Activated CD8-positive, alpha-beta T cell treated with anti-CD3 and anti-CD28 coated beads, Interleukin-2, amount 10 ng/mL, durations not matched to agents 7 days and 5 days (primary cell): ENCODE results near the gene SLC2A4RG. TPM values are rescaled to one million over a fixed set of nuclear protein-coding genes. Genes with fewer than 3 reads are reported as not detected.

Experiments used
- ATAC-seq: fragments of 150-1000 bp; cut with Tn5 transposase; one replicate; pipeline ENCODE4 v1.10.0; 2021; ENCODE audit warnings: moderate library complexity
- CTCF ChIA-PET: fragments of 350-600 bp; sonication (Branson Sonifier 250); formaldehyde crosslinking; loops from one replicate; lab custom pipeline; 2021; ENCODE audit warnings: antibody characterized with exemption; lab: Charles Lee
- POLR2A ChIA-PET: fragments of 350-600 bp; sonication (Branson Sonifier 250); formaldehyde crosslinking; loops from one replicate; lab custom pipeline; 2021; ENCODE audit warnings: antibody characterized with exemption; lab: Charles Lee
- DNase-seq: peaks from one replicate; pipeline ENCODE4 v3.0.0-alpha.2; 2020
- H3K27ac Mint-ChIP-seq: one replicate; pipeline ENCODE4 v1.8.0; 2021; ENCODE audit warnings: mild to moderate bottlenecking, mixed read lengths
- H3K27me3 Mint-ChIP-seq: one replicate; pipeline ENCODE4 v1.8.0; 2021; ENCODE audit warnings: low read depth, mixed read lengths
- H3K36me3 Mint-ChIP-seq: one replicate; pipeline ENCODE4 v1.8.0; 2021; ENCODE audit warnings: low read depth, mixed read lengths
- H3K4me1 Mint-ChIP-seq: one replicate; pipeline ENCODE4 v1.8.0; 2021; ENCODE audit warnings: low read depth, mixed read lengths
- H3K4me3 Mint-ChIP-seq: one replicate; pipeline ENCODE4 v1.8.0; 2021; ENCODE audit warnings: mild to moderate bottlenecking, mixed read lengths
- H3K9me3 Mint-ChIP-seq: one replicate; pipeline ENCODE4 v1.8.0; 2022; ENCODE audit warnings: mixed read lengths; ENCODE audit not compliant: insufficient read depth
- total RNA-seq, 2 experiments: library from RNA; stranded (reverse); gene quantifications; one replicate each; pipeline ENCODE4 v1.2.3, GENCODE V29; 2021

SLC2A4RG gene
- total RNA-seq, 2 experiments from 2014 or later: 97.2 TPM

- DNase-seq: no peak
- ATAC-seq: no peak
- Mint-ChIP-seq H3K4me3 (no peak overlapping the region), H3K9me3 (no peaks in the 10 kb centered on the region), H3K27ac (no peak overlapping the region), H3K27me3 (peaks cover 11% of the 10 kb centered on the region), H3K36me3 (no peaks in the 10 kb centered on the region), H3K4me1 (no peaks in the 10 kb centered on the region)
- POLR2A ChIA-PET: no interaction called here
- CTCF ChIA-PET: interaction anchor here (0.8 to 1.0 kb wide), 2 partner anchors 9 to 12 kb away, joined by 3 read pairs; no protein-coding TSS in a partner anchor
These were observed 27.3 kb downstream of the SLC2A4RG start for GRCh38 chr20:63766695-63767426.

DNA sequence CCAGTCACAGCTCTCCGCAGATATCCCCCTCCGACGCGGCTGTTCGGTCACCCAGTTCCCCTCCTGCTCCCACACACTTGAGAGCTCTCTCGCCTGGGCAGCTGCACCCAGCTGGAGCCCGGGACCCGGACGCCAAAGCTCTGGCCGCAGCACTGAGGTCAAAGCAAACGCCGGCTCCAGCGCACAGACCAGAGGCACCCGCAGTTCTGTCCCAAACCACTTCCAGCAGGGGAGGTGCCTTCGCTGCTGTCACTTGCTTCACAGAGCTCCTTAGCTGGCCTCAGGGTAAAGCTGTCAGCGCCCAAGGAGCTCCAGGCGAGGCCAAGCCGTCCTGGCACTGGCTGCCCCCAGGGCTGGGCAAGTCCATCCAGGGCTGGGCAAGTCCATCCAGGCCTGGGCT is 27.9 kb downstream of the SLC2A4RG start:
- ChIA-PET POLR2A (no interaction called here), CTCF (interaction anchor here (1.0 to 1.7 kb wide), 2 partner anchors 9 to 17 kb away, joined by 3 to 4 read pairs; no protein-coding TSS in a partner anchor)
- Mint-ChIP-seq H3K27me3 (peaks cover 5% of the 10 kb centered on the region), H3K4me1 (no peaks in the 10 kb centered on the region), H3K36me3 (no peaks in the 10 kb centered on the region), H3K9me3 (no peaks in the 10 kb centered on the region), H3K27ac (no peak overlapping the region), H3K4me3 (no peak overlapping the region)
- ATAC-seq (no peak), DNase-seq (no peak)

DNA sequence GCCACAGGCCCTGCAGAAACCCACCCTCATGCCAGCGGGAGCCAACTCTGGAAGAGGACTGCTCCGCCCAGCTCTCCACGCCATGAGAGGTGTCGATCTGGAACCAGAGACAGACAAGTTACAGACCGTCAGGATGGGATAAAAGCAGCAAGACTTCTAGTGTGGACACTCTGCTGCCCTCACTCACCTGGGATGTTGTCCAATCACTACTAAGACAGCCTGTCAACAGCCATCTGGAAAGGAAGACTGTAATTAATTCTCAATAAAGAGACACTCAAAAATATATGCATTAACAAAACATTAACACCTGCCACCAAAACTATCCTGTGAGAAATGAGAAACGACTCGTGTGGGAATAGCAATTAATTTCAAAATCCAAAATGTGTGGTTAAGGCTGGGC is 28.3 kb downstream of the SLC2A4RG start:
- ATAC-seq (no peak), DNase-seq (no peak)
- no peak overlapping the region for H3K27ac Mint-ChIP-seq
- H3K9me3 Mint-ChIP-seq: no peaks in the 10 kb centered on the region
- peaks cover 3% of the 10 kb centered on the region for H3K27me3 Mint-ChIP-seq
- no peaks in the 10 kb centered on the region for H3K4me1 Mint-ChIP-seq
- POLR2A ChIA-PET: interaction anchor here (0.6 kb wide), 1 partner anchor 32 kb away, joined by 3 read pairs; no protein-coding TSS in a partner anchor
- H3K36me3 Mint-ChIP-seq: no peaks in the 10 kb centered on the region
- CTCF ChIA-PET: interaction anchor here (1.0 to 1.7 kb wide), 2 partner anchors 8 to 17 kb away, joined by 3 to 4 read pairs; no protein-coding TSS in a partner anchor
- no peak overlapping the region for H3K4me3 Mint-ChIP-seq

DNA sequence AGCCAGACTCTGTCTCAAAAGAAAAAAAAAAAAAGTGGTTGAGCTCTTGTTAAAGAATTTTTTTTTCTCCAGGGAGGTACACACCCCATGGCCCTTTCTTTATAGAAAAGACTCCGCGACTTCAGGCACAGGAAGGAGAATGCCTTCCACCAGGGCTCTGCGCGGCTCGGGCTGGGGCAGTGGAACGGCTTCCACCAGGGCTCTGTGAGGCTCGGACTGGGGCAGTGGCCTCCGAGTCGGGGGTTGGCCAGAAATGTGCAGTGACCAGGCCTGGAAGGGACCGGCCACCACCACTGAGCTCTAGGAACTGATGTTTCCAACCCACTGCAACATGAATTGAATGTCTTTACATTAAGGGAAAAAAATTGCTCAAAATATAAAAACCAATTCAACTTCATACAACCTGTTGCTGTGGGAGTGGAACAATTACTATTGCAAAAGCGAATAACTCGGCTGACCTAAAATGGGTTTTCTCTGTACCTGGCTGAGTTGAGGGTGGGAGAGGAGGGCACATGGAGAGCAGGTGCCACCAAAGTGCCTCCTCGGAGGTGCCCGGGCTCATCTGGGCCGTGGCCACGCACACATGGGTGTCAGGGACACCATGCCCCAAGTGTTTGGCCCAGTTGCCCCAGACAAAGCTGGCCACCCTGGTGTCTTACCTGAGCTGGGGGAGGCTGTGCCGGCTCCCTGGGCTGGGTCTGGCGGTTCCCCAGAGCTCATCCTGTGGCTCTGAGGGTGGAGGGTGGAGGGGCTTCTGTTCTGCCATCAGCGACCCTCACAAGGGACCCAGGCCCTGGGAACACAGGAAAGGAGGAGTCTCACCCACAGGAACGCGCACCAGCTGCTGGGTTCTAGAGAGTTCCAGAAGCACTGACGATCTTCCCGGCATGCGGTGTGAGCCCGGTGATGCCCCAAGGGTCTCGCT is 29.3 kb downstream of the SLC2A4RG start:
- CTCF ChIA-PET: interaction anchor here (0.9 to 1.9 kb wide), 3 partner anchors 16 to 187 kb away, joined by 3 to 5 read pairs (median 4); no protein-coding TSS in a partner anchor
- Mint-ChIP-seq H3K27me3 (no peaks in the 10 kb centered on the region), H3K27ac (no peak overlapping the region), H3K9me3 (no peaks in the 10 kb centered on the region), H3K4me1 (no peaks in the 10 kb centered on the region), H3K36me3 (no peaks in the 10 kb centered on the region), H3K4me3 (no peak overlapping the region)
- POLR2A ChIA-PET: interaction anchor here (0.6 kb wide), 2 partner anchors 33 to 137 kb away, joined by 3 read pairs; no protein-coding TSS in a partner anchor
- ATAC-seq (no peak), DNase-seq (no peak)

GRCh38 chr20:63769891-63770474 is 30.4 kb downstream of the SLC2A4RG start:
- Mint-ChIP-seq H3K4me3 (no peak overlapping the region), H3K4me1 (no peaks in the 10 kb centered on the region), H3K36me3 (no peaks in the 10 kb centered on the region), H3K27me3 (no peaks in the 10 kb centered on the region), H3K27ac (no peak overlapping the region), H3K9me3 (no peaks in the 10 kb centered on the region)
- ATAC-seq: no peak
- ChIA-PET CTCF (interaction anchor here (0.9 to 1.9 kb wide), 2 partner anchors 16 to 188 kb away, joined by 3 to 5 read pairs; no protein-coding TSS in a partner anchor), POLR2A (no interaction called here)
- DNase-seq: no peak

- Mint-ChIP-seq H3K36me3 (no peaks in the 10 kb centered on the region), H3K27me3 (no peaks in the 10 kb centered on the region), H3K9me3 (no peaks in the 10 kb centered on the region), H3K4me1 (no peaks in the 10 kb centered on the region), H3K27ac (no peak overlapping the region), H3K4me3 (no peak overlapping the region)
- DNase-seq (no peak), ATAC-seq (no peak)
- CTCF ChIA-PET: no interaction called here
- POLR2A ChIA-PET: no interaction called here
These were observed 31.6 kb downstream of the SLC2A4RG start for GRCh38 chr20:63771046-63771707.

- Mint-ChIP-seq H3K27ac (no peak overlapping the region), H3K27me3 (no peaks in the 10 kb centered on the region), H3K9me3 (no peaks in the 10 kb centered on the region), H3K4me3 (no peak overlapping the region), H3K4me1 (no peaks in the 10 kb centered on the region), H3K36me3 (no peaks in the 10 kb centered on the region)
- ATAC-seq (no peak), DNase-seq (no peak)
- ChIA-PET CTCF (no interaction called here), POLR2A (no interaction called here)
These were observed 33.4 kb downstream of the SLC2A4RG start for GRCh38 chr20:63772781-63773518.

DNA sequence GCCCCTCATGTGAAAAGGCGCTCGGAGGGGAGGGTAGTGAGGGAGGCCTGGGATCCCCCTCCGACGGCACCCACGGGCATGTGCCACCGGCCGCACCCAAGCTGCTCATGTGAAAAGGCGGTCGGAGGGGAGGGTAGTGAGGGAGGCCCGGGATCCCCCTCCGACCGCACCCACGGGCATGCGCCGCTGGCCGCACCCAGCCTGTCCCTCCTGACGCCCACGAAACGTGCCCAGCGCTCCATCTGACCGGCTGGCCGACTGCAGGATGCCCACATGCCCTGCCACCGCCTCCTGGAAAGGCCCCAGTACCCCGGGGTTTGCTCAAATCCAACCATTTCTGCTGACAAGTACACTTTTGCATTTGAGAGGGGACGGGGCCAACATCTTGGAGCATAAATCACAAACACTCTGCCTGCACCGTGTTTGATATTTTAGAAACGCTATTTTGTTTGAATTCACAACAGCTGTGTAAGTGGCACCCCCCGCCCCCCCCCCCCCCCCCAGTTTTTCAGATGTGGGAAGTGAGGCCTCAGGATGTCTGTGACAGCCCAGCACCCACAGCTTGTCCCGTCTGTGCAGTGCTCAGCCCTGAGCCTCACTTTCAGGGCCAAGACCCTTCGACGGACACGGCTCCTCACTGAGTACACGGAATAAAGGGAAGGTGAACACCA is 34.1 kb downstream of the SLC2A4RG start:
- no peaks in the 10 kb centered on the region for H3K4me1 Mint-ChIP-seq
- H3K27me3 Mint-ChIP-seq: no peaks in the 10 kb centered on the region
- ATAC-seq (no peak), DNase-seq (no peak)
- no peaks in the 10 kb centered on the region for H3K9me3 Mint-ChIP-seq
- ChIA-PET POLR2A (no interaction called here), CTCF (interaction anchor here (1.0 to 2.1 kb wide), 2 partner anchors 12 to 66 kb away, joined by 3 to 6 read pairs; no protein-coding TSS in a partner anchor)
- no peak overlapping the region for H3K27ac Mint-ChIP-seq
- no peaks in the 10 kb centered on the region for H3K36me3 Mint-ChIP-seq
- no peak overlapping the region for H3K4me3 Mint-ChIP-seq

DNA sequence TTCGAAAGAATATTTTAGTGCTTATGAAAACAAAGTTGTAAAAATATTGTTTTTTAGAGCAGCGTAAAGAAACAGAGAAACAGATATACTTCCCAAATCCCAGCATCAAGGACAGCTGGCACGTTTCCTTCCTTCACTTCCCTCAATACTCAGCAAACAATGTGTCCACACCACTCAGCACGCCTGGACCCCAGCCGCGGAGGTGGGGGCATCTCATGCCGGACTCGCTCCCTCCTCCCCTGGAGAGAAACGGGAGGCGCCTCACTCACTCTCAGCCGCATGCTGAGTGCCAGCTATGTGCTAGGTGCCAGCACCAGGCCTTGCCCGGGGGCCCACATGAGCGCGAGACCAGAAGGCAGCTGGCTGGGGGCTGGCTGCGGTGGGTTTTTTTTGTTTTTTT is 34.7 kb downstream of the SLC2A4RG start:
- H3K4me3 Mint-ChIP-seq: no peak overlapping the region
- no peaks in the 10 kb centered on the region for H3K27me3 Mint-ChIP-seq
- ChIA-PET POLR2A (no interaction called here), CTCF (interaction anchor here (0.8 to 2.3 kb wide), 6 partner anchors 10 to 91 kb away, joined by 3 to 6 read pairs (median 4); partner anchors contain the start of gene TPD52L2)
- H3K27ac Mint-ChIP-seq: no peak overlapping the region
- H3K4me1 Mint-ChIP-seq: no peaks in the 10 kb centered on the region
- no peaks in the 10 kb centered on the region for H3K36me3 Mint-ChIP-seq
- no peak for DNase-seq
- no peaks in the 10 kb centered on the region for H3K9me3 Mint-ChIP-seq
- no peak for ATAC-seq
